Epidermal melanocyte (primary cell): ENCODE measurements around the gene PLA2G4D.

Experiments
- DNase-seq: peaks from one replicate; pipeline ENCODE4 v3.0.0; 2011; ENCODE audit warnings: low spot score; ENCODE audit not compliant: insufficient read length

PLA2G4D gene

GRCh38 chr15:42073418-42073817, 20.9 kb downstream of the PLA2G4D start:
- DNase-seq, result no peak

GRCh38 chr15:42072141-42072685, 22.1 kb downstream of the PLA2G4D start:
- DNase-seq, result no peak

- DNase-seq, result no peak
Measured at GRCh38 chr15:42071717-42072116, 22.6 kb downstream of the PLA2G4D start.

GRCh38 chr15:42070976-42071350, 23.4 kb downstream of the PLA2G4D start:
- no peak for DNase-seq

GRCh38 chr15:42070279-42070975, 23.9 kb downstream of the PLA2G4D start:
- DNase-seq, result no peak

- DNase-seq, result no peak
Measured at GRCh38 chr15:42069496-42070278, 24.7 kb downstream of the PLA2G4D start.

GRCh38 chr15:42069025-42069424, 25.3 kb downstream of the PLA2G4D start:
- no peak for DNase-seq

- no peak for DNase-seq
Measured at GRCh38 chr15:42068601-42069000, 25.8 kb downstream of the PLA2G4D start.

GRCh38 chr15:42066764-42067415, 27.5 kb downstream of the PLA2G4D start:
- DNase-seq, result no peak

GRCh38 chr15:42065468-42065867, 28.9 kb downstream of the PLA2G4D start:
- no peak for DNase-seq

- DNase-seq, result peak; percentile 44
Measured at GRCh38 chr15:42065033-42065432, 29.3 kb downstream of the PLA2G4D start.

GRCh38 chr15:42064271-42064670, 30.1 kb downstream of the PLA2G4D start:
- DNase-seq, result no peak

- DNase-seq, result no peak
Measured at GRCh38 chr15:42063122-42063848, 31.1 kb downstream of the PLA2G4D start.

GRCh38 chr15:42062284-42062806, 32.0 kb downstream of the PLA2G4D start:
- no peak for DNase-seq

- DNase-seq, result no peak
Measured at GRCh38 chr15:42060797-42061196, 33.6 kb downstream of the PLA2G4D start.

- DNase-seq, result no peak
Measured at GRCh38 chr15:42060477-42060763, 33.9 kb downstream of the PLA2G4D start.

GRCh38 chr15:42059661-42060476, 34.5 kb downstream of the PLA2G4D start:
- peak; percentile 44 for DNase-seq

- no peak for DNase-seq
Measured at GRCh38 chr15:42058791-42059190, 35.6 kb downstream of the PLA2G4D start.

GRCh38 chr15:42057799-42058646, 36.3 kb downstream of the PLA2G4D start:
- no peak for DNase-seq
